Measurements from ENCODE around the gene KLHL34.

Gene KLHL34

DNA sequence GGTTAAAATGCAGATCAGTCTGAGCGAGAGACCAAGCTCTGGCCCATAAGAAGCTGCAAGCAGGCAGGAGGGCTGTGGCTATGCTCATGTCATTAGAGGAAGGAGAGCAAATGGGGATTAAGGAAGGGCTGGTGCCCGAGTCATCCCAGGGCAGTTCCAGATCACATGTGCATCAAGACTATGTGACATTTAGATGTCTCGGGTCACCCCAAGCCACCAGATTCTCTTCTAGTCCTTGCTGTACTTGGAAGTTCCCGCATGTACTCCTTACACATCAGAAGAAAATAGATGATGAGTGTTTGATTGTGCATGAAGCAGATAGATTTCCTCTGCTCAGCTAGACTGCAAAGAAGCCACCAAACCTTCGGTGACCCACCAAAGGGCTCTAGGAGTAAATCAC is 42.1 kb upstream of the KLHL34 start:
- no peak overlapping the region for H3K27ac ChIP-seq (ENCODE audit: poor library complexity, severe bottlenecking)
- no peak overlapping the region for H3K4me3 ChIP-seq (ENCODE audit: severe bottlenecking)
- H3K9me3 ChIP-seq (ENCODE audit: severe bottlenecking): no peaks in the 10 kb centered on the region
- H3K36me3 ChIP-seq (ENCODE audit: low read depth): no peaks in the 10 kb centered on the region
- no peaks in the 10 kb centered on the region for H3K4me1 ChIP-seq (ENCODE audit: insufficient read depth, poor library complexity, severe bottlenecking)
- TF ChIP-seq, protein P1, sequence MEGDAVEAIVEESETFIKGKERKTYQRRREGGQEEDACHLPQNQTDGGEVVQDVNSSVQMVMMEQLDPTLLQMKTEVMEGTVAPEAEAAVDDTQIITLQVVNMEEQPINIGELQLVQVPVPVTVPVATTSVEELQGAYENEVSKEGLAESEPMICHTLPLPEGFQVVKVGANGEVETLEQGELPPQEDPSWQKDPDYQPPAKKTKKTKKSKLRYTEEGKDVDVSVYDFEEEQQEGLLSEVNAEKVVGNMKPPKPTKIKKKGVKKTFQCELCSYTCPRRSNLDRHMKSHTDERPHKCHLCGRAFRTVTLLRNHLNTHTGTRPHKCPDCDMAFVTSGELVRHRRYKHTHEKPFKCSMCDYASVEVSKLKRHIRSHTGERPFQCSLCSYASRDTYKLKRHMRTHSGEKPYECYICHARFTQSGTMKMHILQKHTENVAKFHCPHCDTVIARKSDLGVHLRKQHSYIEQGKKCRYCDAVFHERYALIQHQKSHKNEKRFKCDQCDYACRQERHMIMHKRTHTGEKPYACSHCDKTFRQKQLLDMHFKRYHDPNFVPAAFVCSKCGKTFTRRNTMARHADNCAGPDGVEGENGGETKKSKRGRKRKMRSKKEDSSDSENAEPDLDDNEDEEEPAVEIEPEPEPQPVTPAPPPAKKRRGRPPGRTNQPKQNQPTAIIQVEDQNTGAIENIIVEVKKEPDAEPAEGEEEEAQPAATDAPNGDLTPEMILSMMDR (IDR thresholded peaks at IDR 0.05; ENCODE audit: poor library complexity, severe bottlenecking): no peak
- ATAC-seq (ENCODE audit: low read depth) (no peak), DNase-seq (ENCODE audit: low spot score) (no peak)
- H3K27me3 ChIP-seq (ENCODE audit: insufficient read depth, poor library complexity, severe bottlenecking): no peaks in the 10 kb centered on the region

DNA sequence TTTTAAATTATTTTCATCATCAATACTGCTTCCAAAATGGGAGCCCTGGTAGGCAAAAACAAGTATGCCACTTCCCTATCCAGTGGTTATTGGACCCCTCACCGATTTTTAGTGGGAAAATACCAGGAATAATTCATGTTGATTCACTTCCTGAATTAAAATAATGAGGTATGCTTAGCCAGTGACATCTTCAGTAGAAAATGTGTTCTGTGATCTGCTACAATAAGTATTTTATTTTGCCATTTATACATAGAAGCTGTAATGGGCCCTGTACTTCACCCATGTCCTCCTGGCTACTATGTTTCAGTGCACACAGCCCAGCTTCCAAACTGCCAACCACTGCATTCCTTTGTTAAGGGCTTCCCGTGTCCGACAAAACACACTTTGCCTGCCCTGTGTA is 41.0 kb upstream of the KLHL34 start:
- TF ChIP-seq, protein P1 (IDR thresholded peaks at IDR 0.05; ENCODE audit: poor library complexity, severe bottlenecking): no peak
- no peak overlapping the region for H3K27ac ChIP-seq (ENCODE audit: poor library complexity, severe bottlenecking)
- no peak for DNase-seq (ENCODE audit: low spot score)
- H3K9me3 ChIP-seq (ENCODE audit: severe bottlenecking): no peaks in the 10 kb centered on the region
- H3K36me3 ChIP-seq (ENCODE audit: low read depth): no peaks in the 10 kb centered on the region
- H3K27me3 ChIP-seq (ENCODE audit: insufficient read depth, poor library complexity, severe bottlenecking): no peaks in the 10 kb centered on the region
- no peak overlapping the region for H3K4me3 ChIP-seq (ENCODE audit: severe bottlenecking)
- H3K4me1 ChIP-seq (ENCODE audit: insufficient read depth, poor library complexity, severe bottlenecking): no peaks in the 10 kb centered on the region
- ATAC-seq (ENCODE audit: low read depth): no peak

DNA sequence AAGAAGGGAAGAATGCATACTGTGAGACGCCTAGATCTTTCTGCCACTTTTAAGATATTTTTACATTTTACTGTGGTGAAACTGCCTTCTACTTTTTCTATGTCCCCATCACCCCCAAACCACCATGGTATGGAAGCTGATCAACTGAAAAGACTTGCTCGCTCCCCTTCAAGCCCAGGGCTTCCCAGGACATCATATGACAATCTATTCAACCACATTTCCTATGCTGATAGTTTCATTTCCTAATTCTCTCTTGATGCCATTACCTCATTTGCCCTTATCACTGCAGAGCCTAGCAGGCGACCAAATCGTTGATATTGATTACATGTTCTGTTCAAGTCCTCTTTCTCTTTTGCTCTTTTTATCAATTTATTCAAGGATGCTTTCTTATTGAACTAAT is 40.1 kb upstream of the KLHL34 start:
- Histone ChIP-seq H3K27ac (ENCODE audit: poor library complexity, severe bottlenecking) (no peak overlapping the region), H3K4me3 (ENCODE audit: severe bottlenecking) (no peak overlapping the region), H3K9me3 (ENCODE audit: severe bottlenecking) (no peaks in the 10 kb centered on the region), H3K27me3 (ENCODE audit: insufficient read depth, poor library complexity, severe bottlenecking) (no peaks in the 10 kb centered on the region), H3K36me3 (ENCODE audit: low read depth) (no peaks in the 10 kb centered on the region), H3K4me1 (ENCODE audit: insufficient read depth, poor library complexity, severe bottlenecking) (no peaks in the 10 kb centered on the region)
- ATAC-seq (ENCODE audit: low read depth) (no peak), DNase-seq (ENCODE audit: low spot score) (no peak)
- TF ChIP-seq, protein P1 (IDR thresholded peaks at IDR 0.05; ENCODE audit: poor library complexity, severe bottlenecking): no peak

DNA sequence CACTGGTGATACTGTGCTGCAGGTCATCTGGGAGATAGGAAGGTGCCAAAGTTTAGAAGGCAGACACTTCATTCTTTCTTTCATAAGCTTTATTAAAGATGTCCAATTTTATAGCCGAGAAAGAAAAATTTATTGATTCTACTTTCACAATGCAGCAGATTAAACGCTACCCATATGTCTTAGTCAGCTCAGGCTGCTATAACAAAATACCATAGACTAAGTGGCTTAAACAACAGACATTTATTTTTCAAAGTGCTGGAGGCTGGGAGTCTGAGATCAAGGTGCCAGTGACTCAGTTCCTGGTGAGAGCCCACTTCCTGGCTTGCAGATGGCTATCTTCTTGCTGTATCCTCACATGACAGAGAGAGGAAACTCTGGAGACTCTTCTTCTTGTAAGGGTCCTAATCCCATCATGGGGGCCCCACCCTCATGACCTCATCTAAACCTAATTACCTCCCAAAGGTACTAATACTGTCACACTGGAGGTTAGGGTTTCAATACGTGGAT is 33.4 kb upstream of the KLHL34 start:
- TF ChIP-seq, protein P1 (IDR thresholded peaks at IDR 0.05; ENCODE audit: poor library complexity, severe bottlenecking): no peak
- ATAC-seq (ENCODE audit: low read depth) (no peak), DNase-seq (ENCODE audit: low spot score) (no peak)
- no peak overlapping the region for H3K27ac ChIP-seq (ENCODE audit: poor library complexity, severe bottlenecking)
- no peaks in the 10 kb centered on the region for H3K36me3 ChIP-seq (ENCODE audit: low read depth)
- no peaks in the 10 kb centered on the region for H3K27me3 ChIP-seq (ENCODE audit: insufficient read depth, poor library complexity, severe bottlenecking)
- H3K4me3 ChIP-seq (ENCODE audit: severe bottlenecking): no peak overlapping the region
- H3K9me3 ChIP-seq (ENCODE audit: severe bottlenecking): no peaks in the 10 kb centered on the region
- H3K4me1 ChIP-seq (ENCODE audit: insufficient read depth, poor library complexity, severe bottlenecking): no peaks in the 10 kb centered on the region

DNA sequence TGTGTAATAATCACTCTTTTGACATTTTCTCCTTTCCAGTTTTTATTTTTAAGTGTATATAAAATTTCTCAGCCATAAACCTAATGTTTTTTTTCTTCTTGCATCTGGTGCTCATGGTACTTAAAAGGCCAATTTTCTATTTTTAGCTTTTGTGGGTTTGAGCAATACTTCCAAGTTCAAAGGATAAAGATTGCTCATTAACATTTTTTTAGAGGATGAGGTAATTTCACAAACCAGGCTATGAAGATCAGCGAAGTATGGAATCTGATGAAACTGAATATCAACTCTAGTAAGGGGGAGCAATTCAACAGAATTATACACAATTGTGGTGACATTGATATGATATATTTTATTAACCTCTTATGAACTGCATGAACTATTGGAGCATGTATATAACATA is 25.8 kb upstream of the KLHL34 start:
- TF ChIP-seq, protein P1 (IDR thresholded peaks at IDR 0.05; ENCODE audit: poor library complexity, severe bottlenecking): no peak
- Histone ChIP-seq H3K9me3 (ENCODE audit: severe bottlenecking) (no peaks in the 10 kb centered on the region), H3K4me3 (ENCODE audit: severe bottlenecking) (no peak overlapping the region), H3K27ac (ENCODE audit: poor library complexity, severe bottlenecking) (no peak overlapping the region), H3K27me3 (ENCODE audit: insufficient read depth, poor library complexity, severe bottlenecking) (no peaks in the 10 kb centered on the region), H3K36me3 (ENCODE audit: low read depth) (no peaks in the 10 kb centered on the region), H3K4me1 (ENCODE audit: insufficient read depth, poor library complexity, severe bottlenecking) (no peaks in the 10 kb centered on the region)
- DNase-seq (ENCODE audit: low spot score): no peak
- no peak for ATAC-seq (ENCODE audit: low read depth)
